Measurements from ENCODE around the gene HPCAL1. TPM values are rescaled to one million over a fixed set of nuclear protein-coding genes. Genes with fewer than 3 reads are reported as not detected.

Gene HPCAL1
- total RNA-seq, 3 donors from 2014 or later: 42.0 to 98.1 (median 47.7) TPM

GRCh38 chr2:10359246-10359645, 56.5 kb downstream of the HPCAL1 start:
- TF ChIP-seq CTCF (IDR thresholded peaks at IDR 0.05): no peak
- H3K9me3 ChIP-seq: no peaks in the 10 kb centered on the region
- DNase-seq (no peak), ATAC-seq (no peak)
- no peaks in the 10 kb centered on the region for H3K36me3 ChIP-seq (ENCODE audit: low read depth)
- intact Hi-C loops (cut with DNase I, micrococcal nuclease): no loop called here
- no peaks in the 10 kb centered on the region for H3K4me1 ChIP-seq (ENCODE audit: low read depth)
- no peak overlapping the region for H3K4me3 ChIP-seq

GRCh38 chr2:10359731-10360329, 57.1 kb downstream of the HPCAL1 start:
- Histone ChIP-seq H3K4me1 (ENCODE audit: low read depth) (no peaks in the 10 kb centered on the region), H3K4me3 (no peak overlapping the region), H3K36me3 (ENCODE audit: low read depth) (no peaks in the 10 kb centered on the region), H3K9me3 (no peaks in the 10 kb centered on the region)
- intact Hi-C loops (cut with DNase I, micrococcal nuclease): no loop called here
- DNase-seq: no peak
- ATAC-seq: no peak
- no peak for TF ChIP-seq CTCF (IDR thresholded peaks at IDR 0.05)

GRCh38 chr2:10360460-10360849, 57.8 kb downstream of the HPCAL1 start:
- H3K4me3 ChIP-seq: no peak overlapping the region
- no peaks in the 10 kb centered on the region for H3K9me3 ChIP-seq
- H3K4me1 ChIP-seq (ENCODE audit: low read depth): no peaks in the 10 kb centered on the region
- ATAC-seq: no peak
- intact Hi-C loops (cut with DNase I, micrococcal nuclease): no loop called here
- DNase-seq: no peak
- H3K36me3 ChIP-seq (ENCODE audit: low read depth): no peaks in the 10 kb centered on the region
- no peak for TF ChIP-seq CTCF (IDR thresholded peaks at IDR 0.05)

- no peaks in the 10 kb centered on the region for H3K4me1 ChIP-seq (ENCODE audit: low read depth)
- H3K4me3 ChIP-seq: no peak overlapping the region
- no peak for DNase-seq
- intact Hi-C loops (cut with DNase I, micrococcal nuclease): no loop called here
- H3K9me3 ChIP-seq: no peaks in the 10 kb centered on the region
- ATAC-seq: no peak
- no peaks in the 10 kb centered on the region for H3K36me3 ChIP-seq (ENCODE audit: low read depth)
- TF ChIP-seq CTCF (IDR thresholded peaks at IDR 0.05): no peak
Measured at GRCh38 chr2:10360850-10361588, 58.3 kb downstream of the HPCAL1 start.

- DNase-seq: no peak
- intact Hi-C loops (cut with DNase I, micrococcal nuclease): no loop called here
- TF ChIP-seq CTCF (IDR thresholded peaks at IDR 0.05): no peak
Measured at GRCh38 chr2:10362096-10362897, 59.6 kb downstream of the HPCAL1 start.

More at GRCh38 chr2:10362096-10362897, 59.6 kb downstream of the HPCAL1 start:
- H3K36me3 ChIP-seq (ENCODE audit: low read depth): no peaks in the 10 kb centered on the region
- ATAC-seq: no peak
- H3K9me3 ChIP-seq: no peaks in the 10 kb centered on the region
- H3K4me1 ChIP-seq (ENCODE audit: low read depth): no peaks in the 10 kb centered on the region
- H3K4me3 ChIP-seq: no peak overlapping the region
